Cardiac septum (tissue), 1 donor: ENCODE measurements around the gene THOP1. TPM values are rescaled to one million over a fixed set of nuclear protein-coding genes. Genes with fewer than 3 reads are reported as not detected.

Experiments used
- DNase-seq: peaks from one replicate; pipeline ENCODE4 v3.0.0-alpha.2; 2020; ENCODE audit warnings: low spot score
- intact Hi-C: fragments of 100-400 bp; cut with DNase I; formaldehyde crosslinking; loops from one replicate; pipeline ENCODE4 v1.14.0; 2022
- total RNA-seq: library from RNA; stranded (reverse); fragmentation: NEBNext Ultra II Directional; extraction: Animal tissue kit (Norgen Biotek cat#: 25700); gene quantifications from one replicate; pipeline ENCODE4 v1.2.1, GENCODE V29; 2021
- donor health status: DM: no; HTN: no; CAD: no.

The THOP1 gene
- total RNA-seq, 1 donor from 2014 or later = 34.6 TPM

GRCh38 chr19:2761876-2762782 lies 23.2 kb upstream of the THOP1 start:
- DNase-seq = no peak

GRCh38 chr19:2762783-2763496 lies 22.4 kb upstream of the THOP1 start:
- no peak for DNase-seq
- intact Hi-C loops = no loop called here

More at GRCh38 chr19:2761876-2762782, 23.2 kb upstream of the THOP1 start:
- intact Hi-C loops = no loop called here

GRCh38 chr19:2763687-2764086 lies 21.6 kb upstream of the THOP1 start:
- intact Hi-C loops = no loop called here
- DNase-seq = no peak

- DNase-seq = no peak
- intact Hi-C loops = no loop called here
These were observed 20.4 kb upstream of the THOP1 start for GRCh38 chr19:2764945-2765344.

GRCh38 chr19:2765376-2765775 lies 19.9 kb upstream of the THOP1 start:
- intact Hi-C loops = no loop called here
- no peak for DNase-seq

GRCh38 chr19:2766594-2767372 lies 18.5 kb upstream of the THOP1 start:
- intact Hi-C loops = no loop called here
- no peak for DNase-seq

- intact Hi-C loops = no loop called here
- DNase-seq = no peak
These were observed 17.6 kb upstream of the THOP1 start for GRCh38 chr19:2767688-2768087.

GRCh38 chr19:2768365-2769132 lies 16.8 kb upstream of the THOP1 start:
- no peak for DNase-seq
- intact Hi-C loops = no loop called here

- intact Hi-C loops = no loop called here
- DNase-seq = no peak
These were observed 16.1 kb upstream of the THOP1 start for GRCh38 chr19:2769218-2769617.

GRCh38 chr19:2770055-2771013 lies 15.0 kb upstream of the THOP1 start:
- intact Hi-C loops = loop anchor here (5.0 kb wide), 1 partner anchor 48 kb away; the partner anchor contains the start of gene DIRAS1
- DNase-seq = peak; percentile 81

- DNase-seq = no peak
- intact Hi-C loops = loop anchor here (5.0 kb wide), 1 partner anchor 50 kb away; the partner anchor contains the start of gene DIRAS1
These were observed 13.3 kb upstream of the THOP1 start for GRCh38 chr19:2771786-2772674.

GRCh38 chr19:2774083-2774679 lies 11.1 kb upstream of the THOP1 start:
- intact Hi-C loops = loop anchor here (5.0 kb wide), 1 partner anchor 52 kb away; the partner anchor contains the start of gene DIRAS1
- no peak for DNase-seq

GRCh38 chr19:2774953-2775555 lies 10.2 kb upstream of the THOP1 start:
- intact Hi-C loops = loop anchor here (5.0 kb wide), 1 partner anchor 53 kb away; the partner anchor contains the start of gene DIRAS1
- DNase-seq = no peak

GRCh38 chr19:2775556-2776430 lies 9.5 kb upstream of the THOP1 start:
- peak; percentile 89 for DNase-seq
- intact Hi-C loops = no loop called here
